ENCODE results near the gene RAE1. TPM values are rescaled to one million over a fixed set of nuclear protein-coding genes. Genes with fewer than 3 reads are reported as not detected.

RAE1 gene
- total RNA-seq, 1 donor from 2014 or later: 13.8 TPM

- intact Hi-C loops (cut with DNase I): no loop called here
These were observed 10.5 kb downstream of the RAE1 start for GRCh38 chr20:57361517-57361916.

DNA sequence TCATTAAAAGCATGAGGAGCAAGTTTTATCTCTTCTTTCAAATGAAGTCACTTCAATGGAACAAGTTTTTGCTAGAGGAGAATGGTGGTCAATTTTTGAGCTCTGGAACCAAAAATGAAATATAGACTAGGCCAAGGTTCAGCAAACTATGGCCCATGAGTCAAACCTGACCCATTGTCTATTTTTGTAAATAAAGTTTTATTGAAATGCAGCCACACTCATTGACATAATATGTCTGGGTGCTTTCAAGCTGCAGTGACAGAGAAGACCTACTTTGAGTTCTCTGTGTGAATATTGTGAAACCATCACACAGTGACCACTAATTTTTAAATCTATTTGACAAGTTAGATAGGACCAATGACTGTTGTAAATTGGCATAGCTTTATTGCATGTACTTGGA, 13.4 kb downstream of the RAE1 start:
- intact Hi-C loops (cut with DNase I): no loop called here

More at GRCh38 chr20:57361517-57361916, 10.5 kb downstream of the RAE1 start:
- no peak for DNase-seq (ENCODE audit: low spot score)

DNA sequence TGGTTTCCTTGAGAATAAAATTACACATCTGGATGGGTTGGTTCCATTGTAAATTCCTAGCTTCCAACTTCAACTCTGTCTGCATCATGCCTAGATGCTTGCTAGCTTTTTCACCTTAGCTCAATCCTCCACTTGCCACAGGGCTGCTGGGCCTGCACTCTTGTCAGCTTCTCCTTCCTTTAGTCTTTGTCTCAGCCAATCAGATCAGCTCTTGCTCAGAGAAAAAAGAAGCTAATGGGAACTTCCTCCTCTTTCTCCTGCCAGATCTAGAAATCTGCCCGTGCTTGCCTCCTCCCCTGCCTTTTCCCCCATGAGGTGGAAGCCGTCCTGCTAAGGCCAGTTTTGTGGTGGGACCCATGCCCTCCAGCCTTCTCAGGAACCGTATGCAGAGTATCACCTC, 18.5 kb downstream of the RAE1 start:
- intact Hi-C loops (cut with DNase I): no loop called here
- DNase-seq (ENCODE audit: low spot score): no peak

More for the DNA sequence above, 13.4 kb downstream of the RAE1 start:
- DNase-seq (ENCODE audit: low spot score): no peak

- intact Hi-C loops (cut with DNase I): no loop called here
- no peak for DNase-seq (ENCODE audit: low spot score)
These were observed 19.3 kb downstream of the RAE1 start for GRCh38 chr20:57370316-57370715.

- intact Hi-C loops (cut with DNase I): no loop called here
- no peak for DNase-seq (ENCODE audit: low spot score)
These were observed 20.3 kb downstream of the RAE1 start for GRCh38 chr20:57371363-57371762.

GRCh38 chr20:57372157-57372556, 21.1 kb downstream of the RAE1 start:
- no peak for DNase-seq (ENCODE audit: low spot score)
- intact Hi-C loops (cut with DNase I): no loop called here

DNA sequence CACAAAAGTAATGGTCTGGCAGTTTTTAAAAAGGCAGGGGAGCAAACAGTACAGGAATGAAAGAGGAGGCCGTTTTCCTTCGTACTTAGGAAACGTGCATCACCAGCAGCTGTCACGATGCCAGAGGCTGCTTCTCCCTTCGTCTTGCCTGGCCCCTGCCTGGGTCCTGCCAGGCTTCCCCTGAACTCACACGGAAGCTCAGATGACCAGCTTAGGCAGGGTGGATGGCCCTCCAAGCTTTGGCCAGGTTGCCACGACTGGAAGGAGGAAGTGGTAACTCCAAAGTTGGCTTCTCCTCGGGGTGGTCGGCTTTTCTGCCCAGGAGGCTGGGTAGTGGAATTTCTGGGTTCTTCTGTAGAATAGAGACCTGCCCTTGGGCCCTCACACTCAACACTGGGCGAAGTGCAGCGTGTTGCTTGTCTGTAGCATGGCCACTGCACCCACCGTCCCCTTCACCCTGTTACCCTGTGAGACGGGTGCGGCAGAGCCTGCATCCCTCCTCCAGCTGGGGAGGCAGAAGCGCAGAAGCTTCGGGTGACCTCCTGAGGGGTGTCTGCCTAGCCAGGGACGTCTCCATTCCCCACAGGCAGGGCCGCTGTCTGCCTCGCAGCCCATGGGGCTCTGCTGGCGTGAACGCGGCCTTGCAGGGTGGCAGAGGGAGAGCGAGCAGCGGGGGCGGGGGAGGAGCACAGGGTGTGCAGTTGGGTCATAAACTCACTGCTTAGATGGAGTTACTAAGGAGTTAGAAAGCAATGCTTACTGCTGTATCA, 21.7 kb downstream of the RAE1 start:
- intact Hi-C loops (cut with DNase I): no loop called here
- DNase-seq (ENCODE audit: low spot score): no peak

DNA sequence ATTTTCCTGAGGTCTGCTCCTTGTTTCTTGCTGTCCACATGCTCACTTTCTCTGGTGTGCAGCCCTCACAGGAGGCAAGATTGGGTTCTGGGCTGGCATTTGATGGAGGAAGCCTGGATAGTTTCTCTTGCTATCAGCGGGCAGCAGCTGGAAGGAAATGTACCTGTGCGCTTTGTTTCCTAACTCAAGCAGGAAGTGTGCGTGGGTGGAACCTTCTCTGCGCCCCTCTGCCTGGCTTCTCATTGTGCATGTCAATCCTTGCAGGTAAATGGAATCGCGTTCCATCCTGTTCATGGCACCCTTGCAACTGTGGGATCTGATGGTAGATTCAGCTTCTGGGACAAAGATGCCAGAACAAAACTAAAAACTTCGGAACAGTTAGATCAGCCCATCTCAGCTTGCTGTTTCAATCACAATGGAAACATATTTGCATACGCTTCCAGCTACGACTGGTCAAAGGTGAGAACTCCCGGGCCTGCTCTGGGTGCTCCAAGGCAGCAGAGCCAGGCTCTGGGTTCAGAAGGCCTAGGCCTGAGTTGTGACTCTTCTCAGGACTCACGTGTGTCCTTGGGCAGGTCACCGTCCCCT, 23.4 kb downstream of the RAE1 start:
- intact Hi-C loops (cut with DNase I): no loop called here
- DNase-seq (ENCODE audit: low spot score): no peak

- intact Hi-C loops (cut with DNase I): no loop called here
- DNase-seq (ENCODE audit: low spot score): peak; percentile 92
These were observed 24.0 kb downstream of the RAE1 start for GRCh38 chr20:57374931-57375651.

- DNase-seq (ENCODE audit: low spot score): no peak
- intact Hi-C loops (cut with DNase I): no loop called here
These were observed 24.7 kb downstream of the RAE1 start for GRCh38 chr20:57375652-57376230.

GRCh38 chr20:57377350-57377749, 26.3 kb downstream of the RAE1 start:
- no peak for DNase-seq (ENCODE audit: low spot score)
- intact Hi-C loops (cut with DNase I): no loop called here

- intact Hi-C loops (cut with DNase I): no loop called here
- DNase-seq (ENCODE audit: low spot score): no peak
These were observed 27.1 kb downstream of the RAE1 start for GRCh38 chr20:57378107-57378506.

DNA sequence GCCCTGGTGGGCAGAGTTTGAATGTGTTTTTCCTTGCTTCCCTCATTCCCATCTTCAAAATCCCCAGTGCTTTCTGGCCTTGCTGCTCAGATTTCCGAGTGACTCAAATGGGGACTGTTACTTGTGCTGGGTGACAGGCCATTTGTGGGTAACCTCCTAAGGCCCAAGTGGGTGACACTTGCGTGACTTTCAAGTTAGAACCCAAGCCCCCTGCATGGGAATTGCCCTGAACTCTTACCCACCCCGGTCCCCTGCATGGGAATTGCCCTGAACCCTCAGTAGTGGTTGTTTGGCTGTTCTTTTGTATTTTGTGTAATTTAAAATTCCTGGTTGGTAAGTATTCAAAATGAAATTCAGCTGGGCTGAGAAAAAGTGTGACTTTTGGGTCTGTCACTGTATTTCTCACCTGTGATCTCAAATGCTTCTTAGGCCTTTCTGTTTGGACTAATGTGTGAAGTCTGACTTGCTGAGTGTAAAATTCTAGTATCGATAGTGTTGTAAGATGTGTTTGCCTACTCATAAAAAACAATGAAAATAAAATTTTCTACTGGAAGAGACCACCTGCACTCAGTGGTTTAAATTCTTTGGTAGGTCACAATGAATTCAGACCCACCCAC, 27.7 kb downstream of the RAE1 start:
- no peak for DNase-seq (ENCODE audit: low spot score)
- intact Hi-C loops (cut with DNase I): no loop called here

DNA sequence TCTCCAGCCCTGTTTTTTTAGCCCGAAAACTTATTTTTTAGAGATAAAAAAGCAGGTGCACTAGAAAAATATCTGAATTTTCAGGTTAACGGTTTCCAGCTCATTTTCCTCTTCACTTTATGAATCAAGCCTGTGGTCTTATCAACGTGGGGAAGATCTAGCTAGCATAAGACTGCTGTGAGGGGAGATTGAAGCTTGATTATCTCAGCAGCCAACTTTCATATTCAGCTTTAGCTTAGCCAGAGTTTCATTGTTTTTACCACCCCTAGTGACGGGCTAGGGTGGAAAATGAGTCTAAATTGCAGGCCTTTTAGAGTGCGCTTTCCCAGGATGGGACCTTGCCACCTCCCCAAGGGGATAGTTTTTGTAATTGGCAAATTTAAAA, 28.2 kb downstream of the RAE1 start:
- intact Hi-C loops (cut with DNase I): no loop called here
- no peak for DNase-seq (ENCODE audit: low spot score)

DNA sequence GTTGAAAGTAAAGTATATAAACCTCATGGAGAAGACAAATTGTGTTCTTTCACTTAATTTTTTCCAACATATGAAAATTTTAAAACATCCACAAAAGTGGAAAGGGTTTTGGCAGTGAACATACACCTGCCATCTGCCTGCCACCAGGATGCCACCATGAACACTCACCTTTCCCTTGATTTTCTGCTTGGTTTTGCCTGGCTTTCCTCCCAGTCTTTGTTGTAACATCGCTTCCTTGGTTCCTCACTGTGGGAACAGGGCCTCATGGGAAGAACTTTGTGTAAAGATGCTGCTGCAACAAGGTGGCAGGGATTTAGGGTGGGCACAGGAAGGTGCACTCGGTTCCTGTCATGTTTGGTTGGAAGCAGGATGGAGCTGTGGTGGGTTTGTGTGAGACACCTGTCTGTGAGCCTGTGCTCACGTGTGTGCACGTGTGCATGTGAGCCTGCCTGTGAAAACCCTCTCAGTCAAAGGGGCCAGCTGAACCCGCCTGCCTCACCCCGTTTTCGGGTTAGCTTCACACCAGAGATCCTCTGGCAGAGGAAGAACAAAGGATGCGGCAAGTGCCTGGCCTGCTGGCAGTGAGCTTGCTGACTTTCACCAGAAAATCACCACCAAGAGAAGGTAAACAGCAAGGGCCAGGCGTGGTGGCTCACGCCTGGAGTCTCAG, 29.2 kb downstream of the RAE1 start:
- peak; percentile 56 for DNase-seq (ENCODE audit: low spot score)
- intact Hi-C loops (cut with DNase I): loop anchor here (1.0 to 10.0 kb wide), 3 partner anchors 47 to 825 kb away; no protein-coding TSS in a partner anchor

DNA sequence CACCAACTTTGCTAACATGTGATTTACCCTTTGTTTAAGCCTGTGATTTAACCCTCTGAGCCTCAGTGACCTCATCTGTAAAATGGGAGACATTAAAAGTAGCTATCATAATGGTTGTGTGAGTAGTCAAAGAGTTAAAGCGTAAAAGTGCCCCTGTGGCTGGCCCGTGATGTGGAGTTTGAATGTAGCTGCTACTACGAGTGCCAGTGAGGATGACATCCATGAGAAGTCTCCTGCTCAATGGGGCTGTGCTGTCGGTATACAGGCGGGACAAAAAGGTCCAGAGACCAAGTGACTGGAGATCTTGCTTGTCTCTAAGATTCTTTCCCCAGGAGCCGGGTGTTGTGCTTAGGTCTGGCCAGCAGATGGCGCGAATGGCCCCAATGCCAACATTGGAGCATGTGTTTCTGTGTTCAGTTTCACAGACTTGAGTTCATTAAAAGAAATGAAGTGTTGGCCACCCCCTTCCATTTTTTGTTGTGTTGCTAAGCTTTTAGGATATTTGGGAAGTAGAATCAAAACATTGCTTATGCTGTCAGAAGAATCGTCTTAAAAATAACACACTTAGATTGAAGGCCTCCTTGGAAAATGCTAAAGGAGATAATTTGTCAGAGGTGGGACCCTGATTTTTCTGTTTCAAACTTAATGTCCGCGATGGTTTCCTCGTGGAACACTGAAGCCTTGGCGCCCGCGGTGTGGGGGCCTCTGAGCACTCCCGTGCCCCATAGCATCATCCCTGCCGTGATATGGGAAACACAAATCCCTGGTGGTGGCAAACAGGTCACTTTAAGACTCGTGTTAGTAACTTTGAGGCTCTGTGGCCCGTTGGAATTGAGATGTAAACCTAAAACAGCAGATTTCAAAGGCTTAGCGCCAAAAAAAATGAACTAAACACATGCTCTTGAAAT, 30.8 kb downstream of the RAE1 start:
- DNase-seq (ENCODE audit: low spot score): peak; percentile 93
- intact Hi-C loops (cut with DNase I): loop anchor here (2.0 to 10.0 kb wide), 2 partner anchors 113 to 823 kb away; no protein-coding TSS in a partner anchor

DNA sequence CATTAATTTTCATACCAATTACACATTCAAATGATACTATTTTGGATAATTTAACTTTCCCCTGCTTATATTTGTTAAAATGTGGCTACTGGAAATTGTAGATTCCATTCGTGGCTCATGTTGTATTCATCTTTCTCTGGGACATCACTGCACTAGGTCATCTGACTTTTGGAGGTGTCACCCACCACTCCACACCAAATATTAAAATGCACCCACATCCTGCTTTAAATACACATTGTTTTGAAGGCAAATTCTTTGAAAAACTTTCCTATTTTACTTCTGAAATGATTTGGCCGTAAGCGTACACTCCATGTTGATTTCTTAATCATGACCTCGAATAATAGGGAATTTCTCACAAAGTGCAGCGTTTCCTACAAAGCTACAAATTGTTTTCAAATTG, 31.5 kb downstream of the RAE1 start:
- DNase-seq (ENCODE audit: low spot score): no peak
- intact Hi-C loops (cut with DNase I): loop anchor here (10.0 kb wide), 1 partner anchor 822 kb away; no protein-coding TSS in a partner anchor

Measured in cardiac septum (tissue), 1 donor.